ENCODE measurements around the gene MARK1.

MARK1 gene

GRCh38 chr1:220527908-220528678 is at the start of gene MARK1:
TSS of gene MARK1 (plus strand) at chr1:220528136. CDS start at chr1:220528823, 687 bp downstream.
- DNase-seq = peak; percentile 45

DNA sequence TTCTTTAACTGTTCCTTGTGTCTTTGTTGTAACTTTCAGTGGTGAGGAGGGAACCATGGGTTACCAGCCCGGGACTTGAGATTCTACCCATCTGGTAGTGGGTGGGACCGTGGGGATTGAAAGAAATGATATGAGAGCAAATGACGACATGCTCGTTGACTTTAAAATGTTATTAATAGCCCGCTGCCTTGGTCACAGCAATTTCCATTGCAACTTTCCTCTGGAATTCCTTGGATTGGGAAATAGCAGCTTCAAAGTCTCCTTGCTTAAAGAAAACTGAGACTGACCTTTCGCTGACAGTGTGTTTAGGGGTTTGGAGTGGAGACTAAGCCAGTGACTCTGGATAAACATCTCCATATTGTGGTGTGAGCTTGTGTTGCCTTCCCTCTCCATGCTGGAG is 44.2 kb upstream of the MARK1 start:
- no peak for DNase-seq

DNA sequence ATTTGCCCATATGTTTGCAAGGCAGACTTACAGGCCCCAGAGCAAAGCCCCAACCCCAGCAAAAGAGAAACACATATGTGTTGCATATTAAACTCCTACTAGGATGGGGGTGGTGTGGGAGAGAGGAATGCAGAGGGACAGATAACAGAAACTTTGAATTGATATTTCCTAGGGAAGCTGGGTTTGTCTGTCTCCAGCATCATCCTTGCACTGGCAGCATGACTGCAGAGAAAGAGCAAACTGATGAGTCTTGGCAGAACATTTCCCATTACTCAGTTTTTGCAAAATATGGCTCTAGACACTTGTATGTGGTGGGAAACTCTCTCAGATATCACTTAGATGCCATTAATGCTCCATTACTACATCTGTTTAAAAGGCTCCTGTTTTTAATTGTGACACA is 43.8 kb upstream of the MARK1 start:
- no peak for DNase-seq

DNA sequence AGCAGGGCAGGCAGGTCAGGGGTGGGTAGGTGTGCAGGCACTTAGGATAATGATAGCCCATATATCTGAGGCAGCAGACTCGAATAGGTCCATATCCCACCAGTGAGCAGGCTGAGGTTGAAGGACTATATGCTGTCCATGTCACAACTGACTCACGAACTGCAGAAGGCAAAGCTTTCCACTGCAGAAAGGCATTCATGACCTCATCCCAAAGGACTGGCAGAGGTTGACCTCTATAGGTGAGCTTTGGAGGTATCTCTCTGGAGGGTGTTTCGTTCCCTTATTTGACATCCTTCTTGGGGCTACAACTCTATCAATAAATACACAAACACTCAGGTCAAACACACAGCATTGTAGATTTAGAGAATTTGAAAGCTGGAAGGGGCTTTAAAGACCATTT is 42.8 kb upstream of the MARK1 start:
- DNase-seq = no peak

DNA sequence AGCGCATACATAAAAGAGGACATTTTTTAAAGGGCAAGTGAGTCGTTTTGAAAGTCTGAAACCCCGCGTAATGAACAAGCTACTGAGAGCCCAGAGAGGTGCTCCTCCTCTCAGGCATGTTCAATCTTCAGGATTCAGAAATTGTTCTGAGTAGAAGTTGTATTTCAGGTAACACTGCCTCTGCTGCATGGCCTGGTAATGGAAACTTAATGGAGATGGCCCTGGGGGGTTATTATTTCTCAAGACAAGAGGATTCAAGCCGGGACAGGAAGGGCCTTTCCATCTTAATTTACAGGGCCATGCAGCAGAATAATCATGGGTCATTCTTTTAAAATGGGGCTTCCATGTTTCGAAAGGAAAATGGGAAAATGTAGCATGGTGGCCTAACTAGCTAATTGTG is 42.1 kb upstream of the MARK1 start:
- DNase-seq = no peak

DNA sequence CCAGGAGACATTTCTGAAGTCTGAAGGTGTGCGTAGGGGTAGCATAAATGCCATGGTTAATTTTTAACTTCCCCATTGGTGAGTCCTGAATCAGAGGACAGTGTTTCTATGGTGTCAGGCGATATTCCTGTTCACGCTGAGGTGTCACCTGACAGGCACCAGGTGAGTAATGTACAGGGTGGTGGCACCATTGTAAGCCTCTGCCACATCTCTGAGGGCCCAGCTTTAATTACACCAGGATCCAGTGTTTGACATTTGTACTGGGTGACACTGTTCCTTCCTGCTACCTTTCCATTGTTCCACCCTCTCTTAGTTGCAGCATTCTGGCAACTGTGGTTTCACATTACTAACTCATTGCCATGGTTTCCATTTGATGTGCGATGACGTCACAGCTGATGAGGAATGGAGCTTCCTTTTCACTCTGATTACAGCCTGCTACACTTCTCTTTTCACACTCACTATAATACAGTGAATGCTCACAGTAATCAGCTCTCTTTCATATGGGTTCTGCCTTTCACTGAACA is 40.6 kb upstream of the MARK1 start:
- DNase-seq = peak; percentile 14

DNA sequence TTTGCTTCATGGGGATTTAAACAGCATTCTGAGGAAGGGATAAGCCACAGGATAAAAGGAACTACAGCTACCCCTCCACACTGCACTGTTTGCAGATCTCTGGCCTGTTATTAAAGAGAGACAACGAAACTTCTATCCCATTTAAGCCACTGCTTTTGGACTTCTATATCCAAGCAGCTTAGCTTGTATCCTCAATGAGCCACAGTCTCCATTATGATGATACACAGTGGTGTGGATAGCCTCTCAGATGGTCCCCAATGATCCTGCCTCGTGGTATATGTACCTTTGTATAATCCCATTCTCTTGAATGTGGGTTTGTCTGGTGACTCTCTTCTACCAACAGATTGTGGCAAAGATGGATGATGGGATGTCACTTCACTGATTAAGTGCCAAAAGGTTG is 36.0 kb upstream of the MARK1 start:
- no peak for DNase-seq

DNA sequence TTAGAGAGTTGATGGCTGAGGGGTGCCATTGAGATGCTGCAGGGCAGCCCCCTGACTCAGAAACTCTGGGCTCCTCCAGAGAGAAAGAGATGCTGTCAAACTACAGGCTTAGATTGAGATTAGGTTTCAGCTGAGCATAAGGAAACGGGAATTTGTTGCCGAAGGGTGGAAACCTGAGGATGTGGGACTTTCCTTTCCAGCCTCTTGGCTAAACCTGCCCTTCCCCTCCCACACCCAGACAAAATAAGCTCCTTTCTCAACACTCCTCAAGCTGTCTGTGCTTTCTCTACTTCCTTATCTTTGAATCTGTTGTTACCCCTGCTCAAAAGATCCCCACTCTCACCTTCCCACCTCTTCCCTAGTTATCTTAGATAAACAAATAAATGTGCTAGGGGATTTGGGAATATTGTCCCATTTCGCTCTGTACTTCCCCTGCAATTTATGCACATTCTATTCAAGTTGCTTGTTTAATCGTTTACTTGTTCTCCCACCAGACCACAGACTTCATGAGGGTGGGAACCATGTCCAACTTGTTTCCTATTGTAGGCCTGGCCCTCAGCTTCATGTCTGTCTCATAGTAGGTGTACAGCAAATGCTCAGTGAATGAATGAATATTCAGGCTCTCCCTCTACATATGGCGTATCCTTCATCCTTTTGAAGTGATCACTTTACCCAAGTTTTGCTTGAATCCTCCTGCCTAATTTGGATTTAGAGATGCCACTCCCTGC is 30.6 kb upstream of the MARK1 start:
- no peak for DNase-seq

GRCh38 chr1:220498188-220498587 is 29.7 kb upstream of the MARK1 start:
- DNase-seq = no peak

DNA sequence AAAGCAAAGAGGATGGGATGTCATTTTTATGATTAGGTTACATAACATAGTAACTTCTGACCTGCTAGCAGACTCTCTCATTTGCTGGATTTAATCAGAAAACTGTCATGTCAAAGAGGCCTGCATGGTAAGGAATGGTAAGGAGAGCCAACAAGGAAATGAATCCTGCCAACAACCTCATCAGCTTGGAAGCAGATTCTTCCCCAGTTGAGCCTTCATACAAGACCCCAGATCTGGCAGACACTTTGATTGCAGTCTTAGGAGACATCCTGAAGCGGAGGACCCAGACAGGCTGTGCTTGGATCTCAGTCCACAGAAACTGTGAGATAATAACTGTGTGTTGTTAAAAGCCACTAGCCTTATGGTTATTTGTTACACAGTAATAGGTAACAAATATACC is 27.6 kb upstream of the MARK1 start:
- no peak for DNase-seq

DNA sequence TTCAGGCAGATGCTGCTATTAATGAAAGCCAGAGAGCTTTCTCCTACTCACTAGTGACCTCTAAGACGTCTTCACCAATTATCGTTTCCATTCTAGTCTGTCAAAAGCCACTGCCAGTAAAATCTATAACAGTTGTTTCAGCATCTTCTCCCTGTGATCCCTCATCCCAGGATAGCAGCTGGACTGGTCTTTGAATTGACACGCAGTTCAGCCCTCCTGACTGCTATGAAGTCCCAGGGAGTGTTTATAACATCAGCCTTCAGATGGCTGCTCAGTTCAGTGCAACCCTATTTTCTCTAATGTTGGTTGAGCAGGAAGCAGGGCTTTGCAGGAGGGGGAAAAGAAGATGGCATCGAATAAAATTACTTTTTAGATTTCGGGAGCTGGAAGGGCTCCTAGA is 23.6 kb upstream of the MARK1 start:
- DNase-seq = no peak

- no peak for DNase-seq
These were observed 20.9 kb upstream of the MARK1 start for GRCh38 chr1:220507085-220507484.

DNA sequence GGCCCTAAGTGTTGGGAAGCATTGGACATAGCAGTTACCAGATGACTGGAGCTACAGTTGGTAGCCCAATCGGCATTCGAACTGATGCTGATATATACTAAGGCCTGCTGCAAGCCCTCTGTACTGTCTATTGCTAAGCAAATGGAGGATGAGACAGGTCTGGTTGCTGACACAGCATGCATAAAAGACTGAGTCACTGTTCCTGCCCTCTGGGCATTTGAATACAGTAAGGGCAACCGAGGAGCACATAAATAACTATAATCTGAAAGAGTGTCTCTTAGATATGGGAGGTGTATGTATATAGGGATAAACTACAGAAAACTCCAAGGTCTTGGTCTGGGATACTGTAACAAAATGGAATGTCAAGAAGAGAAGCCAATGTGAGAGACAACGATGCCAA is 16.8 kb upstream of the MARK1 start:
- no peak for DNase-seq

GRCh38 chr1:220511785-220512184 is 16.2 kb upstream of the MARK1 start:
- DNase-seq = no peak

GRCh38 chr1:220513834-220514233 is 14.1 kb upstream of the MARK1 start:
- DNase-seq = no peak

DNA sequence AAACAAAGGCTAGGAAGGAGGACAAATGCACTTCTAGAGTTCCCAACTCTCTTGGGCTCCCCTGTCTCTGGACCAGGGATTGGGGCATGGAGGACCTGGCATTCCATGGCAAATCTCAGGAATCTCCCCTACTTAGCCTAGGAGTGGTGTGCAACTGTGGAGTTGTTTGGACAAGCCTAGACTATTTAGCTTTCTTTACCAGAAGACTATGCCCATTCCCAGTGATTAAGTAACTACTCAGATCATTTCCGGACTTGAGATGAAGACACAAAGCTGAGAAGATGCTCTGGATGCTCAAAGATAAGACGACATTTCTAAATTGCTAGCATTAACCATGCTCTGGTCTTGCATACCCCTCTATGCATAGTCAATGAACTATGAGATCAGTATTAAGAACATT is 13.7 kb upstream of the MARK1 start:
- DNase-seq = no peak

GRCh38 chr1:220516014-220516721 is 11.8 kb upstream of the MARK1 start:
- no peak for DNase-seq

- no peak for DNase-seq
These were observed 11.3 kb upstream of the MARK1 start for GRCh38 chr1:220516722-220517042.

DNA sequence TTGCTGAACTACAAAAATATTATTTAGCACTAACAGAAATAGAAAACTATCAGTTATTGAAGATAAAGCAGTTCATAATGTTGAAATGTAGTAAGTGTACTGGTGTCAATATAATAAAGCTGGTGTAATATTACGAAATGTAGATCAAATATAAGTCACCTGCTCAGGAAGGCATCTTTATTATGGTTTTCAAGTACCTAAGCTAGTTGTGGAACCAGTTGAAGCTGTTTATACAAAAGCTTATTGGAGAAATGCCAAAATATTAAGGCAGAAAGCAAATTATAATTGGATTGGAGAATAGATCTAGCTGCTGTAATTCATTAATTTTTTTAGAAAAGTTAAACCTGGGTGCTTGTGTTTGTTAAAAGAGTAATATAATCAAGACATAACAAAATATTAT is 6.2 kb upstream of the MARK1 start:
- DNase-seq = peak; percentile 69

GRCh38 chr1:220526294-220526693 is 1.6 kb upstream of the MARK1 start:
- no peak for DNase-seq

- peak; percentile 48 for DNase-seq
These were observed 543 bp upstream of the MARK1 start for GRCh38 chr1:220527279-220527907.

- no peak for DNase-seq
These were observed 954 bp downstream of the MARK1 start for GRCh38 chr1:220528679-220529501.

Measured in SHP77 treated with DMSO at 0.1 percent for 48 hours (cell line).